Stimulated activated CD8-positive, alpha-beta memory T cell treated with anti-CD3 and anti-CD28 coated beads, Interleukin-7, amount 100 ng/mL, for 48 hours (primary cell): ENCODE data around the gene ZNF618.

ENCODE experiments used
- DNase-seq, 2 donors: peaks; one replicate each; pipeline ENCODE4 v3.0.0-alpha.2; 2020; ENCODE audit warnings: low read depth in 1 of 2; ENCODE audit errors: extremely low read depth in 1 of 2

Gene ZNF618

DNA sequence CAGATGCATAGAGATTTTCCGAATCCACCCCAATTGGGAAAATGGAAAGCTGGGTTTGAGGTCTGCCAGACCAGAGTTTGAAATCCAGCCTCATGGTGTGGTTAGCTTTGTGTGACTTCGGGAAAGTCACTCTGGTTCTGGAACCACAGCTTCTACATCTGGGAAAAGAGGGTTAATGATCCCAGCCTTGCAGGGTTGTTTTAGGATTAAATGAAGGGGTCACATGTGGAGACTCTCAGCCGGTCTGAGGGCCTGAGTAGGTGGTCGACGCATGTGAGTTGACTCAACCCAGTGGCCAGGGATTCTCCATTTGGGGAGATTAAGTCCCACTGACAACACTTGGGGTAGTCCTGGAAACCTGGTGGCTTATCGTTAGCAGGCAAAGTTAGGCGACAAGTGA is 6.1 kb downstream of the ZNF618 start:
- DNase-seq: no peak

DNA sequence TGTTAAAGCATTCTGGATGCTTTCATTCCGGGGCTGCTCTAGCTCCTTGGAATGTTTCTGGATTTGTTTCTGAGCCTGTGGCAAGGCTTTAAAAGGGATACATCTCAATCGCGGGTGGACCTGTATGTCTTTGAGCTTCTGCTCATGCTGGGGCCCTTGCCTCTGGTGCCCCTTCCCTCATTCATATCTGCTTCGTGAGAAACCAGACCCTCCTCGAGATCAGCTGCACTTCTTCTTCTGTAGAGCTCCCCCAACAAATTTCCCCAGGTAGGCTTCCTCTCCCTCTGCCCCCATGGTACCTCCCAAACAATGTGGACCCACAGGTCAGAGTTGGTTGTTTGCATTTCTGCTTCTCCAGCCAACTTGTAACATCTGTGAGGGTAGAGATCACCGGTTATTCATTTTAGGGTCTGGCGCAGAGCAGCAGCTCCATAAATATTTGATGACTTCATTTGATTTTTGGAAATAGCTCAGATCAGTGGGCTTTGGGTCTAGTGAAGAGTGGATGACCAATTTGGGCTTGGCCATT is 6.6 kb downstream of the ZNF618 start:
- no peak for DNase-seq

DNA sequence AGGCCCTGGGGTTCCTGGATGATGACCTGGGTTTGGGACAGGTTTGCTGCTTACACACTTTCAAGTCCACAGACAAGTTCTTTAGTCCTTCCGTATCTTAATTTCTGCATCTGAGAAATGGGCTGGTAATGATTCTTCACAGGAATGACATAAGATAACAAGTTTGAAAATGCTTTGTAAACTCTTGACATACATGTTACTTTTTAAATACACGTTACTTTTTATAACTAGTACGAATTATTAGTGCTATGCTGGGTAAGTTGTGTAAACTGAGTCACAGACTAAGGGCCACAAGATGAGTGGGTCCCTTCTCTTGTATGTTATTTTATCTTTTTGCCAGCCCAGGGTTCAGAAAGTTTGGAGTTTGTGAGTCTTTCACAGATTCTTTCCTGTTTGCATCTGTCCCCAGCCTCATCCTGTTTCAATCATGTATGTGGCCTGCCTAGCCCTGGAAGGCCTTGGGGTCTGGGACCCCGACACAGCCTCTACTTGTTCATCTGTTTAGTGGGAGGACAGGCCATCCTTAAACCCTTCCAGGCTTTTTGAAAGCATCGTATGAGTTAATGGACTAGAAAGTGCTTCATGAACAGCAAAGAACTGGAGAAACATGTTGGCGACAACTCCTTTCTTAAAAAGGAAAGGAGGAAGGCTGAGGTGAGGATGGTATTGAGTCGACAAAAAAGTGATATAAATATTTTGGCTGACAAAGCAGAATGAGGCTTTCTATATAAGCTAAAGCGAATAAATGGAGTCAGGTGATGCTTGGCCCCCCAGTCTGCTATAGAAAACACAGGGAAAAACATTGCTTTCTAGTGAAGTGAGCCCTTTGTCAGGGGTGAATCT is 9.3 kb downstream of the ZNF618 start:
- DNase-seq: no peak

DNA sequence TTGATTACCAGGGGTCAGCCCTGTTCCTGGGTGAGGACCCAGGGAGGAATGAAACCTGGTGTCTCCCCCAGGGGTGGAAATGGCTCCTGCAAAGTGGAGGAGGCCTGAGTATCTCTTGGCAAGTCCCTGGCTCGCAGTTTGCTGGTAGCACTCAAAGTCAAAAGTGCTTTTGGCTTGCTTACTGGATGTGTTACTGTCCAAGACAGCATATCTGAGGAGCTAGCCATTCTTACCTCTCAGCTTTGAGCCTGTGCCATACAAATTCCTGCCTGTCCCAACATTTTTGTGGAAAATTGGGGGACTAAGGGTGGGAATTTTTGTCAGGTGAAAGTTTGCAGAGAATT is 9.9 kb downstream of the ZNF618 start:
- DNase-seq: no peak

DNA sequence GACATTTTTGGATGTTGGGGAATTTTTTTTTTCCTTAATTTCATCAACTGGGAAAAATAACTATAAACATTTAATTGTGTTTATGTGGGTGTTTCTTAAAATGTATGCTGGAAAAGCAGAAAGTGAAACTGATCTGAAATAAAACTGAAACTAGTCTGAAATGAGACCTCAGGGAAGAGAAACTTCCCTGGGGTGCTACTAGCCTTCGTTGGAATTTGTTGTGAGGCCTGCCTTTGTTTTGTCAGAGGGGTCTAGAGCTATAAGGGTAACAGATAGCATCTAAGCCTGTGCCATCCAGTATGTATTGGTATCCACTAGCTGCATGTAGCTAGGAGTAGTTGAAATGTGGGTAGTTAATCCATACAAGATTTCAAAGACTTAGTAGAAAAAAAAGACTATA is 10.4 kb downstream of the ZNF618 start:
- no peak for DNase-seq

DNA sequence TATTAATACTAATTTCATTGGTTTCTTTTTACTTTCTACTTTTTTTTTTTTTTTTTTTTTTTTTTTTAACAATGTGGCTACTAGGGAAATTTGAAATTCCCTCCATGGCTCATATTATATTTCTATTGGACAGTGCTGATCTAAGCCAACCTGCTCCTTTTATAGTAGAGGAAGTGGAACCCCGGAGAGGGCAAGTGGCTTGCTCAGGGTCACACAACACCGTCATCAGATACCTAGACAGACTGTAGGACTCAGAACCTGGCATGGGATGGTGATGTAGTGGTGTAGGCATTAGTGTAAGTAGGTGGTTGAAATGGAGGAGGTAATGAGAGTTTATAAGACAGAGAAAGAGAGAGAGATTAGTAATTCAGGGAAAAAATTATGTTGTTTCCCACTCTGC is 10.8 kb downstream of the ZNF618 start:
- no peak for DNase-seq

DNA sequence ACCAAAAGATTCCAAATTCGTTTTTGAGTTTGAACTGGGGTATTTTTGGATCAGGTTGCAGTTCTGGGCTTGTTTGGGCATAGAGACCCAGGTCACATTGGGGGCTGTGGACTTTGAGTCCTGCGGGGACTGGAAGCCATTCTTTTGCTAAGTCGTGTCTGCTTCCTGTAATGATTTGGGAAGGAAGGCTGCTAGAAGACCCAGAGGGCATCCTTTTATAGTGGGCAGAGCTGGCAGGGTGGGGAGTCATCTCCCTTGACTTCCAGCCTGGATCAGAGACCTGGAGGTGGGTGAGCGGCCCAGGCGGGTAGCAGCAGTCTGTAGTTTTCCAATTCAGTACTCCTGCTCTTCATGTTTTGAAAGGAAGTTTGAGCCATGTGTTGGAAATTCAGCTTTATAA is 11.3 kb downstream of the ZNF618 start:
- no peak for DNase-seq

DNA sequence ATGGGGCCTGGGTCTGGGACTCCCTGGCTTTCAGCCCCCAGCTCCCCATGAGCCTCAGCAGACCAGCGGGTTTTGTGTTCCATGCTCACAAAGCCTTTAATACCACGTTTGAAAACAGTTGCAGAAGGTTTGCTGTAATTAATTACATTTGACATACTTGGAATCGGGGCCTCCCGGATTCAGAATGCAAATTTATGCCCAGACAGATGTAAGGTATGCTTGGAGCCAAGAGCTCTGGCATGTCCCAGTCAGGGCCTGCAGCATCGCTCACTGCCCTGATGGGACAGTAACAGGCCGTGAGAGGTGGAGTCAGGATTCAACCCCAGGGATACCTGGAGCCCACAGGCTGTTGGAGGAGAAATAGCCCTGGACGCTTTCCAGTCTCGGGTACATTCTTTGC is 12.2 kb downstream of the ZNF618 start:
- no peak for DNase-seq

DNA sequence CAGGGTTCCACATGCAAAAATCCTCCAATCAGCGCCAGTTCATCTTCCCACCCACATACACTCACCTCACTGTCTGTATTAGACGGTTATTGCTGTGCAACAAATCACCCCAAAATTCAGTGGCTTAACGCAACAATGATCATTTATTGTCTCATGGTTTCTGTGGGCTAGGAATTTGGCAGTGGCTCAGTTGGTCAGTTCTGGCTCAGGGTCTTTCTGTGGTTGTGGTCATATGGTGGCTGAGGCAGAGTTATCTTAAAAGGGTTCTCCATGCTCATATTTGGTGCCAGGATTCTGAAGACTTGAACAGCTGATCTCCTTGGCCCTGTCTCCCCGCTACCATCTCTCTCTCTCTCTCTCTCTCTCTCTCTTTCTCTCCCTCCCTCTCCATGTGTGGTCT is 12.9 kb downstream of the ZNF618 start:
- DNase-seq: no peak

DNA sequence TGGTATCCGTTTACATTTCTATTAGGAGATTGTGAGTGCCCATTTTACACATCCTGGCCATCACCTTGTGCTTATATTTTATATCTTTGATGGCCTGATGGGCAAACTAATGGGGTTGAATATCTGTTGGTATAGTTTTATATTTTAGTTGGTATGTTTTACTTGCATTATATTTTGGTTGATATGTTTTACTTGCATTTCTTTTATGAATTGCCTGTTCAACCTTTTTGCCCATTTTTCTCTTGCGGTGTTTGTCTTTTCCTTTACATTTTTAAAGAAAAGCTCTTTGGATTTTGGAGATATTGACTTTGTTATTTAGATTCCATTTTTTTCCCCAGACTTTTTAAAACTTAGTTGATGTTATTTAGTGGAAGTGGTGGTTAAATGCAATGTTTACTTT is 14.6 kb downstream of the ZNF618 start:
- no peak for DNase-seq

DNA sequence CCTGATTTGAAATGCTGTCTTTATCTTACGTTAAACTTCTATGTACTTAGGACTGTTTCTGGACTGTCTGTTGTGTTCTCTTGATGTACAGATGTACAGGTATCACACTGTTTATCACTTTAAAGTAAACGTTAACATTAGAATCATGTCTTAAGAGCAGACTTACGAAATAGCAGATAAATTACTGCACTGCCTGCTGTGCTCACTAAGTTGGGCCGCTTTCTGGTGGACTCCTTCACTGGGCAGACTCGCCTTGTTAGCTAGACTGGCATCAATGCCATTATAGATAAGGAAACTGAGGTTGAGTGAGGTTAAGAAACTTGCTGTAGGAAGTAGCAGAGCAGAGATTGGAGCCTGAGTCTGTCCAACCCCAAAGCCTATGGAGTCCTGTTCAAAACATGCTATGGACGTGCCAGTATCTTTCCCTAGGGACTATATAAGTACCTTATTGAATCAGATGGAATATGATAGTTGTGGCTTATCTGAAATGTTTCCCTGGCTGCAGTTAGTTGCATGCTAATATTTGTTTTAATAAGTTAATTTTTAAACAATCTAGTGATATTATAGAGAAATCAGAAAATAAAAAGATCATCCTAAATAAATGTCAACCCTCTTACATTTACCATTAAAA is 16.9 kb downstream of the ZNF618 start:
- no peak for DNase-seq

DNA sequence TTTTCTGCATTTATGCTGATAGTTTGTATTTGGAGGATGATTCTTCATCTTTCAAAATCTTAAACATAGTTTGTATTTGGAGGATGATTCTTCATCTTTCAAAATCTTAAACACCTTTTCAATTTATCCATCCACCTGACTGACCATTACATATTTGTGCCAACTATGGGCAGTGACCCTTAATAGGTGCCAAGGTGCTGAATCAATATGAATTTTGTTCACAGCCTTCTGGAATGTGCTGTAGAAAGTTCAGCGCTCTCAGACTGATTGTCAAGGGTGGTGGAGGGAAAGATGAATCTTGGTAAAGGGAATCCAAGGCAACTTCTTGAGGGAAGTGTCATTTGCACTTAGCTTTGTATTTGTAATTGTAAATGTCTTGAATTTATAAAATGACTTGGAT is 18.1 kb downstream of the ZNF618 start:
- no peak for DNase-seq

DNA sequence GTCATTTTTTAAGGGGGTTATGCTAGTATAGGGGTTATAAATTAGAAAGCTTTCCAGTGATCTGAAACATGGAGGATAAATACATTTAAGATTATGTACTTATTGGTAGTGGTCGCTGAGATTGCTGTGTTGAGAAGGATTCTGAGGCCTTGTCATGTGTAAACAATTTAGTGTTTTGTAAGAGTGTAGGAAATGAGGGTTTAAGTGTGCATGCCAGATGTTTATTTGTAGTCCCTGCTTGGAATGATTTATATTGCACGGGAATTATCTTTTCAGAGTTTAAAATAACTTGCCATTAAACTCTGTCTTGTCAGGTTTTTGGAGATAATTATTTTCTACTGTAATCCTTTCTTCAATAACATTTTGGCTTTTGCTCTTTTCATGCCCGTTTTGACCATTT is 19.4 kb downstream of the ZNF618 start:
- DNase-seq: no peak

DNA sequence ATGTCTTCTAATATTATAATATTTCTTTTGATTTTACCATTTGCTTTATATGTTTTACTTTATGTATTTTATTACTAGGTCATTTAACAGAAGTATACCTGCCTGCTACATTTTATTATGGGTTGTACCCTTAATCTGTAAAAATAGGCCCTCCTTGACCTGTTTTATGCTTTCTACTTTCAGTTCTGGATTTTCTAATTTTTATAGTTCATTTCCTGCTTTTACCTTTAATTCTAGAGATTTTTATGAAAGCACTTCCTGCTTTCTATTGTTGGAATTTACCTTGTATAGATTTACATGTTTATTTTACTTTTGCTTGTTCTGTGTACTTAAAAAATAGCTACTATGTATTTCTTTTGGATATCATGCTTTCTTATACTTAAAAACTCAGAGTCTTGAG is 20.6 kb downstream of the ZNF618 start:
- no peak for DNase-seq

DNA sequence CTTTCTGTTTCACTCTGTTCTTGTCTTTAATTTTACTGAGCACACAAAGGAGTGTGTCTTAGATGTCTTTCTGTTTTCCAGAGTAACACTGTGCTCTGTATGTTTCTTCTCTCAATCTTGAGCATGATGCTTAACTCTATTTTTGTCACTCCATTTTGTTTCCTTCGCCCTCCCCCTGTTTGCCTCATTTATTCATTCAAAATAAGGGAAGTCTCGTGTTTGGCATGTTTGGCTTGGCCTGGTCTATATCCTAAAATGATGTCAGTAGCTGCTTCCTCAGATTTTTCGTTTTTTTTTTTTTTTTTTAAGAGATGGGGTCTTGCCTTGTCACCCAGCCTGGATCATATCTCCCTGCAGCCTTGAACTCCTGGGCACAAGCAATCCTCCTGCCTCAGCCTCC is 22.0 kb downstream of the ZNF618 start:
- DNase-seq: no peak

DNA sequence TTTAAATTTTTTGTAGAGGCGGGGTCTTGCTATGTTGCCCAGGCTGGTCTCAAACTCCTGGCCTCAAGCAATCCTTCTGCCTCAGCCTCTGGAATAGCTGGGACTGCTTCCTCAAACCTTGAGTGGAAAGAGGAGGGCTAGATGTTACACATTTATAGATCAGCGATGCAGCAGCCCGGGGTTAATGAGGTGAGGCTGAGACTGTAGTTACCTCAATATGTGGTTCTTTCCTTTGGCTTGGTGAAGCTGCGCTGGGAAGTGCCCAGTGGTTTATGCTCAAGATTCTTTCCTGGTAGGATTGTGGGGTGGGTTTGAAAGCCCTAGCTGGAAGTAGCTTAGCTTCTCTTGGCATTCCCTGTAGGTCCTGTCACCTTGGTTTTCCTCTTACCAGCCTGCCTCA is 22.5 kb downstream of the ZNF618 start:
- DNase-seq: no peak

DNA sequence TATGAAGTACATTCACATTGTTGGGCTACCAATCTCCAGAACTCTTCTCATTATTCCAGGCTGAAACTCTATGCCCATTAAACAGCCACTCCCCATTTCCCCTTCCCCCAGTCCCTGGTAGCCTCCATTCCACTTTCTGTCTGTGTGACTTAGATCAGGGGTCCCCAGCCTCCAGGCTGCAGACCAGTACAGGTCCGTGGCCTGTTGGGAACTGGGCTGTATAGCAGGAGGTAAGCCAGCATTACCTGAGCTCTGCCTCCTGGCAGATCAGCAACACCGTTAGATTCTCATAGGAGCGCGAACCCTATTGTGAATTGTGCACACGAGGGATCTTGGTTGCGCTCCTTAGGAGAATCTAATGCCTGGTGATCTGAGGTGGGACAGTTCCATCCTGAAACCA is 23.1 kb downstream of the ZNF618 start:
- DNase-seq: no peak

DNA sequence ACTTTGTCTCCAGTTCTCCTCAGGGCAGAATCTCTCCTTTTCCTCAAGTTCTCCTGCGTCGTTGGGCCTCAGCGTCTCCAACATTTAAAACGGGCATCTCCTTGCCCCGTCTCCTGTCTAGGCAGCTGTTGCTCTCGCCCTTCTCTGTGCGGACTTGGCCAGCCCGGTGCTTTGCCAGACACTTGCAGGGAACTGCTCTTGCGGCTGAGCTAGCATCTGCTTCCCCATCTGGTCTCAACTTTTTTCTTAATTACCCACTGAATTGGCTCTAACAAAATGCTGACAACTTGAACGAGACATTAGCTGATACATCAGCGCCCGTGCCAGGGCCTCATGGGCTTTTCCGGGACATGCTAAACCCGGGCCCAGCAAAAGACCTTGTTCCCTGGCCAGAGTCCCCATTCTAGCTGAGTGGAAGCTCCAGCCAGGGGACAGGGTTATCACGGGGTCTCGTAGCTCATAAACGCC is 25.1 kb downstream of the ZNF618 start:
- no peak for DNase-seq

DNA sequence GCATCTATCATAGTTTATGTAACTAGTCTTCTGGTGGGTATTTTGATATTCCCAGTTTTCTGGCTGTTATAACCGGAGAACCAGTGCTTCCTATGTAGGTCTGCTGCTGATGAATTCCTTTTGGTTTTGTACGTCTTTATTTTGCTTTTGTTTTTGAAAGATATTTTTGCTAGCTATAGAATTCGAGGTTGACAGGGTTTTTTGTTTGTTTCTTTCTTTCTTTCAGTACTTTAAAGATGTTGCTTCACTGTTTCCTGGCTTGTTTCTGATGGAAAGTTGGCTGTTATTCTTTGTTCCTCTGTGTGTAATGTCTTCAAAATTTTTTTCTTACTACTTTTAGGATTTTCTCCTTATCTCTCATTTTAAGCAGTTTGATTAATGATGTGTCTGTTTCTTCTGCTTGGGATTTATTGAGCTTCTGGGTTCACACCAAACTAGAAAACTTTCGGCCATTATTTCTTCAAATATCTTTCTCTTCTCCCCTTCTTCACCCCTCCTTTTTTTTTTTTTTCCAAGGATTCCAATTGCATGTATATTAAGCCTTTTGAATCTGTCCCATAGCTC is 27.5 kb downstream of the ZNF618 start:
- no peak for DNase-seq

DNA sequence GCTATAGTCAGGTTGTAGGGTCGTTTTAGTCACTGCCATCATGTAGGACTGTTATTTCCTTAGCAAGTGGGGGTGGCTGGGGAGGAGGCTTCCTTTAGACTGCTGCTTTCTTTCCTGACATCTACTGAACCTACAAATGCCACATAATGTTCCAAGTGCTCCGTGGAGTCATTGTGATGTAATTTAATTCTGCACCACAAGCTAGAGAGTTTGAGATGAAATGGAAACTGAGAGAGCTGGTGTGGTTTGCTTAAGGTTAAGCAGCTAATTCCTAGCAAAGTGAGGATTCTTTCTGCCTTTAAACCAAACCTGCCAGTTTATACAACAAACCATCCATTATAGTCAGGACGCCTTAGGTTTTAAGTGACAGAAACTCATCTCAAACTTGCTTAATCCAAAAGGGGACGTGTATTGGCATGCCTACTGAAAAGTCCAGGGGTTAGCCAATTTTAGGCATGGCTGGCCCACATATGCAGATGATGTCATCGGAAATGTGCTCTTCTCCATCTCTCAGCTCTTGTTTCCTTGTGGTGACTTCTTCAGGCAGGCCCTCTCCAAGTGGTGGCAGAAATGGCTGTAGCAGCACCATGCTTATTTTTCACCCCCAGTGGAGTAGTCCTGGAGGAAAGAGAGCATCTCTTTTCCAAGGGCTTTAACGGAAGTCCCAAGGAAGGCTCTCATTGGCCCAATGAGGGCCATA is 30.5 kb downstream of the ZNF618 start:
- no peak for DNase-seq

DNA sequence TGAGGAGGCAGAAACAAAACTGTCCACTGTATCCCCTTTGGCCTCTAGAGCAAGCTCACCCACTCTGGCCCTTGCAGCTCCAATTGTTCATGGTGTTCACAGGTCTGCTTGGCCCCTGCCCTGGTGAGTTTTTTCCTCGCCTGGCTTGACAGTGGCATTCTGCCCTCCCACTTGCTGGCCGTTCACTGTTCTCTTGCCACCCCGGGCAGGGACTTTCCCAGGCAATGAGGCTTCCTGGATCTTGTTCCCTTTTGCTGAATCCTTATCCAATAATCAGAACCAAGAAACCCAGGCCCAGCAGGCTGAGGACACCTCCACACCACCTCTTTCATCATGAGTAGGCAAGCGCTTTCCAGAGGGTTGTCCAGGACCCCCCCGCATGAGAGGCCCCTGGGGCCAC is 31.2 kb downstream of the ZNF618 start:
- DNase-seq: no peak

DNA sequence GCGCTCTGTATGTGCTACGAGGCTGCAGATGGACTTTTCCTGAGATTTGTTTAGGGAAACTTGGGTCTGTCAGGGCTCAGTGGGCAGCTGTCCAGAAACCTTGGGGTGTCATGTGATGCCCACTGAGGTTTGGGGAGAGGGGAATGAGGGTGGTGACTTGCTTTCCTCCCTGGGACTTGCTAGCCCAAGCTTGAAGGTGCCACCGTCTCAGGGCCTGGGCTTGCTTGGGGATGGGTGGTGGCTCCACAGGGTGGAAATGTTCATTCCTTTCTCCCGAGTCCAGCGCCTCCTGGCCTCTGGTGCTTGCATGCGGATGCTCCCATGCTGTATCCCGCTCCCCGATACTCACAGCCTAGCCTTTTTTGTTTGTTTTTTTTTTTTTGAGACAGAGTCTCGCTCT is 33.3 kb downstream of the ZNF618 start:
- no peak for DNase-seq
